Natural killer cell treated with Interleukin-12 subunit alpha and Interleukin-12 subunit beta and Interleukin-15 and Interleukin-18, amount 100 ng/mL, for 72 hours (primary cell): ENCODE results near the gene SCAP. TPM values are rescaled to one million over a fixed set of nuclear protein-coding genes. Genes with fewer than 3 reads are reported as not detected.
"Not testable (repeated sequence)": the region's sequence is repeated elsewhere in the genome, so short reads cannot be mapped to it uniquely, and the experiment has no call there.

ENCODE experiments used
- ATAC-seq, 2 donors: fragments of 150-1000 bp; cut with Tn5 transposase in 1 of 2; sonication (Bioruptor Pico), chemical (Tn5 transposase) in 1 of 2; 2 replicates each; pipeline ENCODE4 v1.10.0; 2021
- DNase-seq: peaks from one replicate; pipeline ENCODE4 v3.0.0; 2022; ENCODE audit warnings: low spot score
- H3K27ac Mint-ChIP-seq, 2 donors: 1 replicate in 1 of 2; 2 replicates in 1 of 2; pipeline ENCODE4 v1.8.0; 2022; ENCODE audit warnings: mixed read lengths in 2 of 2, mild to moderate bottlenecking in 1 of 2, moderate library complexity in 1 of 2
- H3K27me3 Mint-ChIP-seq, 2 donors: 1 replicate in 1 of 2; 2 replicates in 1 of 2; pipeline ENCODE4 v1.8.0; 2022; ENCODE audit warnings: mixed read lengths in 2 of 2
- H3K36me3 Mint-ChIP-seq: one replicate; pipeline ENCODE4 v1.8.0; 2022; ENCODE audit warnings: mixed read lengths
- H3K4me1 Mint-ChIP-seq, 2 donors: 1 replicate in 1 of 2; 2 replicates in 1 of 2; pipeline ENCODE4 v1.8.0; 2022; ENCODE audit warnings: low read depth in 2 of 2, mixed read lengths in 2 of 2, mild to moderate bottlenecking in 1 of 2
- H3K4me3 Mint-ChIP-seq: one replicate; pipeline ENCODE4 v1.8.0; 2022; ENCODE audit warnings: mixed read lengths
- H3K9me3 Mint-ChIP-seq: 2 replicates; pipeline ENCODE4 v1.8.0; 2022; ENCODE audit warnings: mixed read lengths
- total RNA-seq, 2 donors: library from RNA; stranded (reverse); gene quantifications; one replicate each; pipeline ENCODE4 v1.2.3, GENCODE V29; 2022

SCAP gene
- total RNA-seq, 2 donors from 2014 or later, result 51.1 to 111 TPM

- H3K4me3 Mint-ChIP-seq, result peak overlapping the region; percentile 72
- no peaks in the 10 kb centered on the region for H3K9me3 Mint-ChIP-seq
- peak overlapping the region; percentile 85 to 86 for H3K27ac Mint-ChIP-seq
- no peaks in the 10 kb centered on the region for H3K27me3 Mint-ChIP-seq
- no peaks in the 10 kb centered on the region for H3K36me3 Mint-ChIP-seq
- ATAC-seq, result no peak
- DNase-seq, result no peak
- peaks cover 20 to 21% of the 10 kb centered on the region in 2 donors for H3K4me1 Mint-ChIP-seq
Observed at GRCh38 chr3:47473391-47473790, 2.4 kb downstream of the SCAP start.

GRCh38 chr3:47469616-47470015, 6.1 kb downstream of the SCAP start:
- Mint-ChIP-seq H3K27ac (no peak overlapping the region), H3K4me3 (no peak overlapping the region), H3K4me1 (peaks cover 22 to 23% of the 10 kb centered on the region in 2 donors), H3K27me3 (no peaks in the 10 kb centered on the region), H3K9me3 (peaks cover 4% of the 10 kb centered on the region), H3K36me3 (peaks cover 10% of the 10 kb centered on the region)
- no peak for ATAC-seq
- DNase-seq, result no peak

- Mint-ChIP-seq H3K36me3 (peaks cover 10% of the 10 kb centered on the region), H3K4me1 (peaks cover 15 to 17% of the 10 kb centered on the region in 2 donors)
- H3K27me3 Mint-ChIP-seq, H3K4me3 Mint-ChIP-seq, H3K27ac Mint-ChIP-seq, ATAC-seq, H3K9me3 Mint-ChIP-seq, DNase-seq: not testable (repeated sequence)
Observed at GRCh38 chr3:47468315-47468714, 7.4 kb downstream of the SCAP start.

GRCh38 chr3:47464588-47464987, 11.2 kb downstream of the SCAP start:
- DNase-seq (no peak), ATAC-seq (no peak)
- H3K4me1 Mint-ChIP-seq, result peaks cover 19 to 21% of the 10 kb centered on the region in 2 donors
- H3K4me3 Mint-ChIP-seq, result no peak overlapping the region
- no peaks in the 10 kb centered on the region for H3K27me3 Mint-ChIP-seq
- peaks cover 4% of the 10 kb centered on the region for H3K9me3 Mint-ChIP-seq
- H3K36me3 Mint-ChIP-seq, result peaks cover 11% of the 10 kb centered on the region
- H3K27ac Mint-ChIP-seq, result peak overlapping the region in 1 of 2 donors; percentile 45

GRCh38 chr3:47459534-47460085, 16.1 kb downstream of the SCAP start:
- H3K4me1 Mint-ChIP-seq, result peaks cover 15 to 19% of the 10 kb centered on the region in 2 donors
- ATAC-seq, DNase-seq, H3K4me3 Mint-ChIP-seq, H3K36me3 Mint-ChIP-seq, H3K27me3 Mint-ChIP-seq, H3K9me3 Mint-ChIP-seq, H3K27ac Mint-ChIP-seq: not testable (repeated sequence)

GRCh38 chr3:47456984-47457383, 18.8 kb downstream of the SCAP start:
- Mint-ChIP-seq H3K27me3 (no peaks in the 10 kb centered on the region), H3K27ac (no peak overlapping the region), H3K4me1 (peaks cover 15 to 19% of the 10 kb centered on the region in 2 donors), H3K9me3 (peaks cover 5% of the 10 kb centered on the region), H3K36me3 (peaks cover 7% of the 10 kb centered on the region), H3K4me3 (no peak overlapping the region)
- no peak for DNase-seq
- no peak for ATAC-seq

GRCh38 chr3:47455806-47456452, 19.8 kb downstream of the SCAP start:
- Mint-ChIP-seq H3K4me1 (peaks cover 20 to 23% of the 10 kb centered on the region in 2 donors), H3K36me3 (peaks cover 7% of the 10 kb centered on the region), H3K4me3 (no peak overlapping the region), H3K27me3 (no peaks in the 10 kb centered on the region), H3K9me3 (peaks cover 5% of the 10 kb centered on the region), H3K27ac (no peak overlapping the region)
- ATAC-seq (no peak), DNase-seq (no peak)

- Mint-ChIP-seq H3K36me3 (peaks cover 4% of the 10 kb centered on the region), H3K27ac (no peak overlapping the region), H3K27me3 (no peaks in the 10 kb centered on the region), H3K4me1 (peaks cover 20 to 23% of the 10 kb centered on the region in 2 donors), H3K9me3 (no peaks in the 10 kb centered on the region), H3K4me3 (no peak overlapping the region)
- ATAC-seq (no peak), DNase-seq (no peak)
Observed at GRCh38 chr3:47452453-47453215, 23.1 kb downstream of the SCAP start.

- Mint-ChIP-seq H3K9me3 (no peaks in the 10 kb centered on the region), H3K27ac (peak overlapping the region in 1 of 2 donors; percentile 12), H3K4me1 (peaks cover 9 to 15% of the 10 kb centered on the region in 2 donors), H3K27me3 (no peaks in the 10 kb centered on the region), H3K36me3 (peaks cover 4% of the 10 kb centered on the region), H3K4me3 (no peak overlapping the region)
- DNase-seq (no peak), ATAC-seq (no peak)
Observed at GRCh38 chr3:47444103-47444502, 31.6 kb downstream of the SCAP start.

GRCh38 chr3:47443611-47443995, 32.1 kb downstream of the SCAP start:
- peaks cover 2% of the 10 kb centered on the region for H3K36me3 Mint-ChIP-seq
- H3K4me1 Mint-ChIP-seq, result peaks cover 9 to 15% of the 10 kb centered on the region in 2 donors
- no peak for ATAC-seq
- peak overlapping the region in 1 of 2 donors; percentile 12 for H3K27ac Mint-ChIP-seq
- H3K9me3 Mint-ChIP-seq, result no peaks in the 10 kb centered on the region
- no peak overlapping the region for H3K4me3 Mint-ChIP-seq
- DNase-seq, result no peak
- no peaks in the 10 kb centered on the region for H3K27me3 Mint-ChIP-seq

- no peak overlapping the region for H3K4me3 Mint-ChIP-seq
- H3K27me3 Mint-ChIP-seq, result no peaks in the 10 kb centered on the region
- H3K27ac Mint-ChIP-seq, result no peak overlapping the region
- H3K9me3 Mint-ChIP-seq, result no peaks in the 10 kb centered on the region
- no peak for ATAC-seq
- H3K4me1 Mint-ChIP-seq, result peaks cover 9 to 15% of the 10 kb centered on the region in 2 donors
- H3K36me3 Mint-ChIP-seq, result no peaks in the 10 kb centered on the region
- DNase-seq, result no peak
Observed at GRCh38 chr3:47441796-47442551, 33.8 kb downstream of the SCAP start.

- no peak for DNase-seq
- Mint-ChIP-seq H3K4me3 (no peak overlapping the region), H3K9me3 (no peaks in the 10 kb centered on the region), H3K27ac (no peak overlapping the region), H3K4me1 (peaks cover 9 to 15% of the 10 kb centered on the region in 2 donors), H3K36me3 (no peaks in the 10 kb centered on the region), H3K27me3 (no peaks in the 10 kb centered on the region)
- no peak for ATAC-seq
Observed at GRCh38 chr3:47440131-47440530, 35.6 kb downstream of the SCAP start.

GRCh38 chr3:47436180-47436579, 39.6 kb downstream of the SCAP start:
- peaks cover 0 to 3% of the 10 kb centered on the region in 2 donors for H3K4me1 Mint-ChIP-seq
- H3K27me3 Mint-ChIP-seq, result no peaks in the 10 kb centered on the region
- H3K27ac Mint-ChIP-seq, result no peak overlapping the region
- no peaks in the 10 kb centered on the region for H3K9me3 Mint-ChIP-seq
- ATAC-seq, result no peak
- no peak overlapping the region for H3K4me3 Mint-ChIP-seq
- H3K36me3 Mint-ChIP-seq, result peaks cover 5% of the 10 kb centered on the region
- DNase-seq, result no peak
